AG09319 (cell line): ENCODE measurements around the gene MS4A10.

Experiments used
- DNase-seq: peaks from one replicate; pipeline ENCODE4 v3.0.0-alpha.2; 2010; ENCODE audit warnings: low read depth; ENCODE audit errors: extremely low read depth
- CTCF ChIP-seq: IDR thresholded peaks from 2 replicates; pipeline ENCODE4 v1.5.1; 2011; ENCODE audit warnings: low read depth, mild to moderate bottlenecking, inconsistent platforms, low read length, moderate library complexity

MS4A10 gene

GRCh38 chr11:60774726-60775125 is 10.4 kb upstream of the MS4A10 start:
- no peak for TF ChIP-seq CTCF
- DNase-seq: no peak

- peak; percentile 87 for TF ChIP-seq CTCF
- peak; percentile 76 for DNase-seq
These were observed 9.6 kb upstream of the MS4A10 start for GRCh38 chr11:60775420-60775961.

GRCh38 chr11:60776167-60776566 is 9.0 kb upstream of the MS4A10 start:
- TF ChIP-seq CTCF: no peak
- no peak for DNase-seq

- no peak for TF ChIP-seq CTCF
- no peak for DNase-seq
These were observed 8.0 kb upstream of the MS4A10 start for GRCh38 chr11:60777106-60777505.

- DNase-seq: no peak
- TF ChIP-seq CTCF: no peak
These were observed 7.6 kb upstream of the MS4A10 start for GRCh38 chr11:60777572-60777971.

- TF ChIP-seq CTCF: no peak
- no peak for DNase-seq
These were observed 5.1 kb upstream of the MS4A10 start for GRCh38 chr11:60780065-60780464.

- no peak for DNase-seq
These were observed 4.4 kb upstream of the MS4A10 start for GRCh38 chr11:60780774-60781173.

More at GRCh38 chr11:60780774-60781173, 4.4 kb upstream of the MS4A10 start:
- no peak for TF ChIP-seq CTCF
